Gastrocnemius medialis (tissue), 4 donors: ENCODE measurements around the gene CISD2. TPM values are rescaled to one million over a fixed set of nuclear protein-coding genes. Genes with fewer than 3 reads are reported as not detected.

ENCODE experiments used
- ATAC-seq, 2 donors: fragments of 150-250 bp; one replicate each; pipeline ENCODE4 v1.9.1; 2016
- DNase-seq, 2 donors: peaks; one replicate each; pipeline ENCODE4 v3.0.0-alpha.2; 2019
- H3K27ac ChIP-seq, 4 donors: fragments of 200-600 bp; sonication (generic); 1 replicate in 1 of 4; 2 replicates in 3 of 4; pipeline ENCODE4 v1.5.1; 2016 to 2018; ENCODE audit warnings: mild to moderate bottlenecking in 2 of 4, moderate library complexity in 1 of 4
- H3K27me3 ChIP-seq, 3 donors: fragments of 200-600 bp; sonication (generic) in 2 of 3; 1 replicate in 1 of 3; 2 replicates in 2 of 3; pipeline versions ENCODE4 v1.5.1 to v1.6.0; 2016 to 2019; ENCODE audit warnings: mild to moderate bottlenecking in 1 of 3, moderate library complexity in 1 of 3
- H3K36me3 ChIP-seq, 2 donors: fragments of 200-600 bp; sonication (generic) in 1 of 2; one replicate each; pipeline ENCODE4 v1.5.1; 2017 to 2018
- H3K4me1 ChIP-seq, 2 donors: fragments of 200-600 bp; sonication (generic) in 1 of 2; one replicate each; pipeline ENCODE4 v1.5.1; 2016 to 2017; ENCODE audit warnings: mild to moderate bottlenecking in 2 of 2
- H3K4me3 ChIP-seq, 4 donors: fragments of 200-600 bp; sonication (generic) in 3 of 4; 1 replicate in 1 of 4; 2 replicates in 3 of 4; pipeline ENCODE4 v1.5.1; 2016 to 2019; ENCODE audit warnings: mild to moderate bottlenecking in 2 of 4
- H3K9me3 ChIP-seq, 3 donors: fragments of 200-600 bp; sonication (generic) in 2 of 3; 1 replicate in 1 of 3; 2 replicates in 2 of 3; pipeline ENCODE4 v1.5.1; 2016 to 2019
- CTCF ChIP-seq, 5 experiments: fragments of 450-650 bp in 3 of 5; fragments of 200-600 bp in 2 of 5; sonication (generic) in 2 of 5; IDR thresholded peaks in 4 of 5; conservative IDR thresholded peaks in 1 of 5; 1 replicate in 4 of 5; 2 replicates in 1 of 5; pipeline ENCODE4 v1.5.1; 2016 to 2019; ENCODE audit warnings: antibody characterized with exemption in 5 of 5, mild to moderate bottlenecking in 3 of 5, moderate library complexity in 3 of 5
- POLR2A ChIP-seq, 2 donors: fragments of 450-650 bp; IDR thresholded peaks; one replicate each; pipeline ENCODE4 v1.6.1; 2017; ENCODE audit warnings: antibody characterized with exemption in 2 of 2, mild to moderate bottlenecking in 2 of 2, moderate library complexity in 2 of 2
- in situ Hi-C, 4 donors: fragments of 200-750 bp; cut with MboI; loops; one replicate each; pipeline versions ENCODE4 v1.15.0 to v1.8.0; 2017; ENCODE audit warnings: low sequenced_read_pairs in 4 of 4
- intact Hi-C: fragments of 100-400 bp; cut with DNase I; formaldehyde crosslinking; loops from one replicate; pipeline ENCODE4 v1.15.1; 2023; ENCODE audit warnings: low total_unique reads
- total RNA-seq, 4 donors: library from RNA; depleted of rRNA; stranded (reverse); fragments of >200 nt; gene quantifications; one replicate each; pipeline versions ENCODE4 v1.1.0 to v1.2.3, GENCODE V29; 2016

The CISD2 gene
- total RNA-seq, 4 donors from 2014 or later, result 3.8 to 8.9 (median 5.3) TPM

- intact Hi-C loops (loop anchor here (10.0 kb wide), 1 partner anchor 1479 kb away; the partner anchor contains the start of gene PPP3CA), in situ Hi-C loops (no loop called here)
- Histone ChIP-seq H3K4me3 (peak overlapping the region; percentile 68 to 100 (median 94)), H3K4me1 (peaks cover 55 to 64% of the 10 kb centered on the region in 2 donors), H3K9me3 (no peaks in the 10 kb centered on the region), H3K27ac (peak overlapping the region; percentile 94 to 100 (median 100)), H3K36me3 (peaks cover 0 to 4% of the 10 kb centered on the region in 2 donors), H3K27me3 (no peaks in the 10 kb centered on the region)
- TF ChIP-seq CTCF (IDR thresholded peaks at IDR 0.05 in 4 of 5, conservative IDR thresholded peaks at IDR 0.05 in 1 of 5) (no peak), POLR2A (IDR thresholded peaks at IDR 0.05) (no peak)
- DNase-seq, result no peak
- ATAC-seq, result no peak
Observed at GRCh38 chr4:102823897-102824296, 44.9 kb upstream of the CISD2 start.

GRCh38 chr4:102824398-102824797 lies 44.4 kb upstream of the CISD2 start:
- Histone ChIP-seq H3K4me3 (peak overlapping the region; percentile 68 to 100 (median 94)), H3K36me3 (peaks cover 0 to 4% of the 10 kb centered on the region in 2 donors), H3K27me3 (no peaks in the 10 kb centered on the region), H3K27ac (peak overlapping the region; percentile 94 to 100 (median 100)), H3K4me1 (peaks cover 55 to 64% of the 10 kb centered on the region in 2 donors), H3K9me3 (no peaks in the 10 kb centered on the region)
- DNase-seq (no peak), ATAC-seq (no peak)
- in situ Hi-C loops (no loop called here), intact Hi-C loops (loop anchor here (10.0 kb wide), 1 partner anchor 1480 kb away; the partner anchor contains the start of gene PPP3CA)
- TF ChIP-seq CTCF (IDR thresholded peaks at IDR 0.05 in 4 of 5, conservative IDR thresholded peaks at IDR 0.05 in 1 of 5), result no peak
- TF ChIP-seq POLR2A (IDR thresholded peaks at IDR 0.05), result no peak

GRCh38 chr4:102825261-102826091 lies 43.3 kb upstream of the CISD2 start:
- TF ChIP-seq POLR2A (IDR thresholded peaks at IDR 0.05), result peak; percentile 56 to 62
- TF ChIP-seq CTCF (IDR thresholded peaks at IDR 0.05 in 4 of 5, conservative IDR thresholded peaks at IDR 0.05 in 1 of 5), result no peak
- H3K36me3 ChIP-seq, result peaks cover 0 to 4% of the 10 kb centered on the region in 2 donors
- in situ Hi-C loops (no loop called here), intact Hi-C loops (loop anchor here (5.0 to 10.0 kb wide), 5 partner anchors 252 to 1481 kb away; partner anchors contain the start of genes BDH2, NFKB1, PPP3CA and SLC9B2)
- peak overlapping the region; percentile 68 to 100 (median 94) for H3K4me3 ChIP-seq
- peak overlapping the region; percentile 94 to 100 (median 100) for H3K27ac ChIP-seq
- peaks cover 47 to 56% of the 10 kb centered on the region in 2 donors for H3K4me1 ChIP-seq
- no peak for ATAC-seq
- no peaks in the 10 kb centered on the region for H3K9me3 ChIP-seq
- peak; percentile 17 to 42 for DNase-seq
- no peaks in the 10 kb centered on the region for H3K27me3 ChIP-seq

GRCh38 chr4:102826105-102826889 lies 42.5 kb upstream of the CISD2 start:
- Histone ChIP-seq H3K4me1 (peaks cover 39 to 48% of the 10 kb centered on the region in 2 donors), H3K27ac (peak overlapping the region; percentile 94 to 100 (median 100)), H3K4me3 (peak overlapping the region; percentile 68 to 100 (median 94)), H3K36me3 (peaks cover 0 to 4% of the 10 kb centered on the region in 2 donors), H3K9me3 (no peaks in the 10 kb centered on the region), H3K27me3 (no peaks in the 10 kb centered on the region)
- TF ChIP-seq POLR2A (IDR thresholded peaks at IDR 0.05) (peak in 1 of 2 donors; percentile 51), CTCF (IDR thresholded peaks at IDR 0.05 in 4 of 5, conservative IDR thresholded peaks at IDR 0.05 in 1 of 5) (no peak)
- intact Hi-C loops, result loop anchor here (5.0 to 10.0 kb wide), 5 partner anchors 251 to 1481 kb away; partner anchors contain the start of genes BDH2, NFKB1, PPP3CA and SLC9B2
- DNase-seq, result no peak
- no peak for ATAC-seq
- in situ Hi-C loops, result no loop called here
